ENCODE results near the gene PCK1.

The PCK1 gene

GRCh38 chr20:57598491-57598890 lies 37.6 kb downstream of the PCK1 start:
- H3K27me3 ChIP-seq (ENCODE audit: control insufficient read depth in 1 of 2, insufficient read depth in 2 of 2, low read length in 2 of 2), result peaks cover 2 to 7% of the 10 kb centered on the region in 2 donors
- H3K36me3 ChIP-seq (ENCODE audit: control insufficient read depth in 2 of 2, insufficient read depth in 2 of 2, low read length in 2 of 2), result no peaks in the 10 kb centered on the region
- H3K27ac ChIP-seq (ENCODE audit: low read length), result no peak overlapping the region
- no peak overlapping the region for H3K9ac ChIP-seq (ENCODE audit: low read length in 2 of 2)
- no peak overlapping the region for H3K4me3 ChIP-seq (ENCODE audit: low read length in 2 of 2)
- H3K4me1 ChIP-seq (ENCODE audit: control insufficient read depth, insufficient read depth, low read length), result peaks cover 14% of the 10 kb centered on the region
- H3K9me3 ChIP-seq (ENCODE audit: control insufficient read depth in 2 of 2, low read length in 2 of 2), result no peaks in the 10 kb centered on the region

GRCh38 chr20:57600320-57601210 lies 39.7 kb downstream of the PCK1 start:
- Histone ChIP-seq H3K4me1 (ENCODE audit: control insufficient read depth, insufficient read depth, low read length) (peaks cover 5% of the 10 kb centered on the region), H3K36me3 (ENCODE audit: control insufficient read depth in 2 of 2, insufficient read depth in 2 of 2, low read length in 2 of 2) (no peaks in the 10 kb centered on the region), H3K4me3 (ENCODE audit: low read length in 2 of 2) (no peak overlapping the region), H3K27me3 (ENCODE audit: control insufficient read depth in 1 of 2, insufficient read depth in 2 of 2, low read length in 2 of 2) (peaks cover 2 to 7% of the 10 kb centered on the region in 2 donors), H3K9ac (ENCODE audit: low read length in 2 of 2) (no peak overlapping the region), H3K27ac (ENCODE audit: low read length) (no peak overlapping the region), H3K9me3 (ENCODE audit: control insufficient read depth in 2 of 2, low read length in 2 of 2) (no peaks in the 10 kb centered on the region)

- no peak overlapping the region for H3K9ac ChIP-seq (ENCODE audit: low read length in 2 of 2)
- no peak overlapping the region for H3K27ac ChIP-seq (ENCODE audit: low read length)
- H3K36me3 ChIP-seq (ENCODE audit: control insufficient read depth in 2 of 2, insufficient read depth in 2 of 2, low read length in 2 of 2), result no peaks in the 10 kb centered on the region
- H3K9me3 ChIP-seq (ENCODE audit: control insufficient read depth in 2 of 2, low read length in 2 of 2), result no peaks in the 10 kb centered on the region
- H3K4me1 ChIP-seq (ENCODE audit: control insufficient read depth, insufficient read depth, low read length), result peaks cover 5% of the 10 kb centered on the region
- peaks cover 2 to 7% of the 10 kb centered on the region in 2 donors for H3K27me3 ChIP-seq (ENCODE audit: control insufficient read depth in 1 of 2, insufficient read depth in 2 of 2, low read length in 2 of 2)
- H3K4me3 ChIP-seq (ENCODE audit: low read length in 2 of 2), result no peak overlapping the region
Observed at GRCh38 chr20:57601211-57601570, 40.3 kb downstream of the PCK1 start.

GRCh38 chr20:57601737-57602136 lies 40.8 kb downstream of the PCK1 start:
- Histone ChIP-seq H3K9ac (ENCODE audit: low read length in 2 of 2) (no peak overlapping the region), H3K27me3 (ENCODE audit: control insufficient read depth in 1 of 2, insufficient read depth in 2 of 2, low read length in 2 of 2) (peaks cover 2 to 7% of the 10 kb centered on the region in 2 donors), H3K4me3 (ENCODE audit: low read length in 2 of 2) (no peak overlapping the region), H3K36me3 (ENCODE audit: control insufficient read depth in 2 of 2, insufficient read depth in 2 of 2, low read length in 2 of 2) (no peaks in the 10 kb centered on the region), H3K9me3 (ENCODE audit: control insufficient read depth in 2 of 2, low read length in 2 of 2) (no peaks in the 10 kb centered on the region), H3K4me1 (ENCODE audit: control insufficient read depth, insufficient read depth, low read length) (peaks cover 4% of the 10 kb centered on the region), H3K27ac (ENCODE audit: low read length) (no peak overlapping the region)

- Histone ChIP-seq H3K4me1 (ENCODE audit: control insufficient read depth, insufficient read depth, low read length) (no peaks in the 10 kb centered on the region), H3K4me3 (ENCODE audit: low read length in 2 of 2) (no peak overlapping the region), H3K9ac (ENCODE audit: low read length in 2 of 2) (no peak overlapping the region), H3K27me3 (ENCODE audit: control insufficient read depth in 1 of 2, insufficient read depth in 2 of 2, low read length in 2 of 2) (no peaks in the 10 kb centered on the region), H3K36me3 (ENCODE audit: control insufficient read depth in 2 of 2, insufficient read depth in 2 of 2, low read length in 2 of 2) (no peaks in the 10 kb centered on the region), H3K27ac (ENCODE audit: low read length) (no peak overlapping the region), H3K9me3 (ENCODE audit: control insufficient read depth in 2 of 2, low read length in 2 of 2) (no peaks in the 10 kb centered on the region)
Observed at GRCh38 chr20:57603120-57603519, 42.2 kb downstream of the PCK1 start.

GRCh38 chr20:57605045-57605444 lies 44.1 kb downstream of the PCK1 start:
- Histone ChIP-seq H3K9me3 (ENCODE audit: control insufficient read depth in 2 of 2, low read length in 2 of 2) (no peaks in the 10 kb centered on the region), H3K4me1 (ENCODE audit: control insufficient read depth, insufficient read depth, low read length) (no peaks in the 10 kb centered on the region), H3K4me3 (ENCODE audit: low read length in 2 of 2) (no peak overlapping the region), H3K9ac (ENCODE audit: low read length in 2 of 2) (no peak overlapping the region), H3K36me3 (ENCODE audit: control insufficient read depth in 2 of 2, insufficient read depth in 2 of 2, low read length in 2 of 2) (no peaks in the 10 kb centered on the region), H3K27me3 (ENCODE audit: control insufficient read depth in 1 of 2, insufficient read depth in 2 of 2, low read length in 2 of 2) (peaks cover 2 to 10% of the 10 kb centered on the region in 2 donors), H3K27ac (ENCODE audit: low read length) (no peak overlapping the region)

GRCh38 chr20:57605878-57606277 lies 45.0 kb downstream of the PCK1 start:
- Histone ChIP-seq H3K4me3 (ENCODE audit: low read length in 2 of 2) (no peak overlapping the region), H3K36me3 (ENCODE audit: control insufficient read depth in 2 of 2, insufficient read depth in 2 of 2, low read length in 2 of 2) (no peaks in the 10 kb centered on the region), H3K9me3 (ENCODE audit: control insufficient read depth in 2 of 2, low read length in 2 of 2) (no peaks in the 10 kb centered on the region), H3K27me3 (ENCODE audit: control insufficient read depth in 1 of 2, insufficient read depth in 2 of 2, low read length in 2 of 2) (peaks cover 2 to 11% of the 10 kb centered on the region in 2 donors), H3K9ac (ENCODE audit: low read length in 2 of 2) (no peak overlapping the region), H3K27ac (ENCODE audit: low read length) (no peak overlapping the region), H3K4me1 (ENCODE audit: control insufficient read depth, insufficient read depth, low read length) (no peaks in the 10 kb centered on the region)

GRCh38 chr20:57608516-57608915 lies 47.6 kb downstream of the PCK1 start:
- H3K4me3 ChIP-seq (ENCODE audit: low read length in 2 of 2), result no peak overlapping the region
- no peaks in the 10 kb centered on the region for H3K4me1 ChIP-seq (ENCODE audit: control insufficient read depth, insufficient read depth, low read length)
- peaks cover 2 to 11% of the 10 kb centered on the region in 2 donors for H3K27me3 ChIP-seq (ENCODE audit: control insufficient read depth in 1 of 2, insufficient read depth in 2 of 2, low read length in 2 of 2)
- no peak overlapping the region for H3K9ac ChIP-seq (ENCODE audit: low read length in 2 of 2)
- no peak overlapping the region for H3K27ac ChIP-seq (ENCODE audit: low read length)
- no peaks in the 10 kb centered on the region for H3K9me3 ChIP-seq (ENCODE audit: control insufficient read depth in 2 of 2, low read length in 2 of 2)
- H3K36me3 ChIP-seq (ENCODE audit: control insufficient read depth in 2 of 2, insufficient read depth in 2 of 2, low read length in 2 of 2), result no peaks in the 10 kb centered on the region

GRCh38 chr20:57609086-57609841 lies 48.4 kb downstream of the PCK1 start:
- Histone ChIP-seq H3K4me3 (ENCODE audit: low read length in 2 of 2) (no peak overlapping the region), H3K27ac (ENCODE audit: low read length) (no peak overlapping the region), H3K4me1 (ENCODE audit: control insufficient read depth, insufficient read depth, low read length) (no peaks in the 10 kb centered on the region), H3K9ac (ENCODE audit: low read length in 2 of 2) (no peak overlapping the region), H3K9me3 (ENCODE audit: control insufficient read depth in 2 of 2, low read length in 2 of 2) (no peaks in the 10 kb centered on the region), H3K27me3 (ENCODE audit: control insufficient read depth in 1 of 2, insufficient read depth in 2 of 2, low read length in 2 of 2) (peaks cover 2 to 11% of the 10 kb centered on the region in 2 donors), H3K36me3 (ENCODE audit: control insufficient read depth in 2 of 2, insufficient read depth in 2 of 2, low read length in 2 of 2) (no peaks in the 10 kb centered on the region)

- H3K9ac ChIP-seq (ENCODE audit: low read length in 2 of 2), result no peak overlapping the region
- H3K4me1 ChIP-seq (ENCODE audit: control insufficient read depth, insufficient read depth, low read length), result no peaks in the 10 kb centered on the region
- H3K36me3 ChIP-seq (ENCODE audit: control insufficient read depth in 2 of 2, insufficient read depth in 2 of 2, low read length in 2 of 2), result no peaks in the 10 kb centered on the region
- H3K27ac ChIP-seq (ENCODE audit: low read length), result no peak overlapping the region
- no peak overlapping the region for H3K4me3 ChIP-seq (ENCODE audit: low read length in 2 of 2)
- H3K27me3 ChIP-seq (ENCODE audit: control insufficient read depth in 1 of 2, insufficient read depth in 2 of 2, low read length in 2 of 2), result peaks cover 2 to 11% of the 10 kb centered on the region in 2 donors
- no peaks in the 10 kb centered on the region for H3K9me3 ChIP-seq (ENCODE audit: control insufficient read depth in 2 of 2, low read length in 2 of 2)
Observed at GRCh38 chr20:57609842-57610167, 48.9 kb downstream of the PCK1 start.

All from stomach smooth muscle (tissue), 2 donors.